Measurements from ENCODE around the gene MAGEF1.
A peak's percentile ranks its signal among the peaks of the same experiment; 100 is the strongest.

Gene MAGEF1

GRCh38 chr3:184719709-184720108, 7.8 kb upstream of the MAGEF1 start:
- no peak for DNase-seq

GRCh38 chr3:184718431-184718830, 6.6 kb upstream of the MAGEF1 start:
- no peak for DNase-seq

- DNase-seq: no peak
Observed at GRCh38 chr3:184717399-184717983, 5.6 kb upstream of the MAGEF1 start.

GRCh38 chr3:184716622-184717398, 4.9 kb upstream of the MAGEF1 start:
- peak; percentile 78 for DNase-seq

GRCh38 chr3:184715943-184716621, 4.2 kb upstream of the MAGEF1 start:
- no peak for DNase-seq

- no peak for DNase-seq
Observed at GRCh38 chr3:184713521-184713920, 1.7 kb upstream of the MAGEF1 start.

GRCh38 chr3:184713040-184713355, 1.1 kb upstream of the MAGEF1 start:
- no peak for DNase-seq

- no peak for DNase-seq
Observed at GRCh38 chr3:184712248-184713039, 580 bp upstream of the MAGEF1 start.

GRCh38 chr3:184710870-184711492, 883 bp downstream of the MAGEF1 start:
- peak; percentile 54 for DNase-seq

GRCh38 chr3:184703657-184704056, 8.2 kb downstream of the MAGEF1 start:
- no peak for DNase-seq

- no peak for DNase-seq
Observed at GRCh38 chr3:184700759-184701158, 11.1 kb downstream of the MAGEF1 start.

GRCh38 chr3:184697845-184698244, 14.0 kb downstream of the MAGEF1 start:
- DNase-seq: no peak

GRCh38 chr3:184696697-184697096, 15.2 kb downstream of the MAGEF1 start:
- DNase-seq: peak; percentile 84

GRCh38 chr3:184694716-184695115, 17.1 kb downstream of the MAGEF1 start:
- peak; percentile 45 for DNase-seq

GRCh38 chr3:184694133-184694665, 17.7 kb downstream of the MAGEF1 start:
- DNase-seq: no peak

GRCh38 chr3:184693011-184693975, 18.6 kb downstream of the MAGEF1 start:
- peak; percentile 74 for DNase-seq

GRCh38 chr3:184691397-184692231, 20.2 kb downstream of the MAGEF1 start:
- peak; percentile 92 for DNase-seq

GRCh38 chr3:184690192-184690883, 21.5 kb downstream of the MAGEF1 start:
- no peak for DNase-seq

- DNase-seq: no peak
Observed at GRCh38 chr3:184688882-184689271, 23.0 kb downstream of the MAGEF1 start.

Measured in right forelimb (tissue), 1 donor.